Measurements from ENCODE around the gene TRIML1.

GRCh38 chr4:188130355-188130754 is 8.9 kb upstream of the TRIML1 start:
- TF ChIP-seq CTCF (IDR thresholded peaks at IDR 0.05) (no peak), POLR2A (IDR thresholded peaks at IDR 0.05) (no peak), POLR2AphosphoS5 (IDR thresholded peaks at IDR 0.05; ENCODE audit: insufficient read depth in 1 of 2, low read depth in 1 of 2) (no peak)
